HepG2 (cell line): ENCODE data around the gene ADPRS. TPM values are rescaled to one million over a fixed set of nuclear protein-coding genes. Genes with fewer than 3 reads are reported as not detected.

ENCODE experiments used
- BCL6 ChIP-seq: IDR thresholded peaks from 2 replicates; pipeline ENCODE4 v1.6.1; 2016; ENCODE audit warnings: missing genetic modification reagents, missing compliant biosample characterization
- CBX1 ChIP-seq: IDR thresholded peaks from one replicate; pipeline ENCODE4 v1.6.1; 2016; ENCODE audit warnings: antibody characterized with exemption, low read depth
- ESRRA ChIP-seq: sonication (generic); formaldehyde crosslinking; IDR thresholded peaks from 2 replicates; pipeline ENCODE4 v1.5.1; 2020; ENCODE audit warnings: mild to moderate bottlenecking, low read depth, missing genetic modification reagents
- GABPB1 ChIP-seq: IDR thresholded peaks from 2 replicates; pipeline ENCODE4 v1.6.1; 2016; ENCODE audit warnings: mild to moderate bottlenecking, missing genetic modification reagents, moderate library complexity, missing compliant biosample characterization
- HIVEP1 ChIP-seq: sonication (generic); formaldehyde crosslinking; IDR thresholded peaks from 2 replicates; pipeline ENCODE4 v1.4.0; 2020; ENCODE audit warnings: mild to moderate bottlenecking, missing genetic modification reagents
- HNRNPL ChIP-seq: fragments of 200-400 bp; formaldehyde crosslinking; IDR thresholded peaks from 2 replicates; pipeline ENCODE4 v1.6.1; 2017; ENCODE audit warnings: mild to moderate bottlenecking, low read depth, low read length
- HNRNPLL ChIP-seq: fragments of 200-400 bp; formaldehyde crosslinking; IDR thresholded peaks from 2 replicates; pipeline ENCODE4 v1.6.1; 2017; ENCODE audit warnings: mild to moderate bottlenecking, low read depth, low read length; ENCODE audit not compliant: poor library complexity, severe bottlenecking
- KAT8 ChIP-seq: IDR thresholded peaks from 2 replicates; pipeline ENCODE4 v1.6.1; 2016; ENCODE audit warnings: missing genetic modification reagents, missing compliant biosample characterization
- KDM2A ChIP-seq: sonication (generic); formaldehyde crosslinking; IDR thresholded peaks from 2 replicates; pipeline ENCODE4 v1.4.0; 2020; ENCODE audit warnings: low read depth, missing genetic modification reagents, borderline replicate concordance
- KLF11 ChIP-seq: IDR thresholded peaks from 2 replicates; pipeline ENCODE4 v1.6.1; 2016; ENCODE audit warnings: missing compliant biosample characterization
- KLF15 ChIP-seq: sonication (generic); formaldehyde crosslinking; IDR thresholded peaks from 2 replicates; pipeline ENCODE4 v1.8.1; 2023; ENCODE audit warnings: borderline replicate concordance, mild to moderate bottlenecking, inconsistent platforms, missing genetic modification reagents, mixed read lengths
- MTA1 ChIP-seq: sonication (generic); formaldehyde crosslinking; IDR thresholded peaks from 2 replicates; pipeline ENCODE4 v1.4.0; 2020; ENCODE audit warnings: missing genetic modification reagents, mild to moderate bottlenecking, borderline replicate concordance
- NR0B2 ChIP-seq: sonication (generic); formaldehyde crosslinking; IDR thresholded peaks from 2 replicates; pipeline ENCODE4 v1.4.0; 2020; ENCODE audit warnings: mild to moderate bottlenecking, missing genetic modification reagents
- PATZ1 ChIP-seq: sonication (generic); formaldehyde crosslinking; IDR thresholded peaks from 2 replicates; pipeline ENCODE4 v1.4.0; 2020; ENCODE audit warnings: missing genetic modification reagents
- PITX1 ChIP-seq: sonication (generic); formaldehyde crosslinking; IDR thresholded peaks from 2 replicates; pipeline ENCODE4 v1.5.1; 2020; ENCODE audit warnings: mild to moderate bottlenecking, missing genetic modification reagents
- RAD21 ChIP-seq: fragments of 450-650 bp; formaldehyde crosslinking; IDR thresholded peaks from 2 replicates; pipeline ENCODE4 v1.5.0; 2020; ENCODE audit warnings: mild to moderate bottlenecking
- RCOR2 ChIP-seq: IDR thresholded peaks from 2 replicates; pipeline ENCODE4 v1.6.1; 2016; ENCODE audit warnings: missing biosample characterization, missing genetic modification reagents
- RORA ChIP-seq: sonication (generic); formaldehyde crosslinking; IDR thresholded peaks from 2 replicates; pipeline ENCODE4 v1.5.0; 2020; ENCODE audit warnings: mild to moderate bottlenecking, missing genetic modification reagents, moderate library complexity
- SOX6 ChIP-seq, 2 experiments: fragments of 450-650 bp in 1 of 2; sonication (generic) in 1 of 2; formaldehyde crosslinking in 1 of 2; IDR thresholded peaks; 2 replicates each; pipeline versions ENCODE4 v1.4.0 to v1.6.1; 2017 to 2020; ENCODE audit warnings: antibody characterized with exemption in 1 of 2, mild to moderate bottlenecking in 1 of 2, missing genetic modification reagents in 1 of 2
- TAF1 ChIP-seq: sonication (generic); formaldehyde crosslinking; IDR thresholded peaks from 2 replicates; pipeline ENCODE4 v1.4.0; 2020; ENCODE audit warnings: missing genetic modification reagents
- TCF12 ChIP-seq, 2 experiments: fragments of 450-650 bp in 1 of 2; sonication (generic) in 1 of 2; formaldehyde crosslinking in 1 of 2; IDR thresholded peaks; 2 replicates each; pipeline versions ENCODE4 v1.6.1 to v1.8.0; 2017 to 2022; ENCODE audit warnings: antibody characterized with exemption in 1 of 2, mild to moderate bottlenecking in 1 of 2, missing genetic modification reagents in 1 of 2, moderate library complexity in 1 of 2
- THAP11 ChIP-seq: IDR thresholded peaks from 2 replicates; pipeline ENCODE4 v1.6.1; 2016; ENCODE audit warnings: missing biosample characterization, missing genetic modification reagents
- ZFP36 ChIP-seq: fragments of 150-350 bp; IDR thresholded peaks from 2 replicates; pipeline ENCODE4 v1.6.1; 2018; ENCODE audit warnings: borderline replicate concordance, low read length, low read depth; ENCODE audit not compliant: partially characterized antibody
- ZFX ChIP-seq: sonication (generic); formaldehyde crosslinking; IDR thresholded peaks from 2 replicates; pipeline ENCODE4 v1.4.0; 2020; ENCODE audit warnings: mild to moderate bottlenecking, low read depth, missing genetic modification reagents, moderate library complexity
- ZFY ChIP-seq: sonication (generic); formaldehyde crosslinking; IDR thresholded peaks from 2 replicates; pipeline ENCODE4 v1.4.0; 2020; ENCODE audit warnings: missing genetic modification reagents
- ZMYM3 ChIP-seq: sonication (generic); formaldehyde crosslinking; IDR thresholded peaks from 2 replicates; pipeline ENCODE4 v1.5.1; 2020; ENCODE audit warnings: mild to moderate bottlenecking, missing genetic modification reagents
- ZNF121 ChIP-seq: sonication (generic); formaldehyde crosslinking; IDR thresholded peaks from 2 replicates; pipeline ENCODE4 v1.5.0; 2020; ENCODE audit warnings: mild to moderate bottlenecking, missing genetic modification reagents
- ZNF598 ChIP-seq: sonication (generic); formaldehyde crosslinking; IDR thresholded peaks from 2 replicates; pipeline ENCODE4 v1.5.1; 2020; ENCODE audit warnings: mild to moderate bottlenecking, missing genetic modification reagents, borderline replicate concordance
- polyA plus RNA-seq, 8 experiments: library from polyadenylated mRNA; depleted of rRNA in 3 of 8; stranded (reverse) in 7 of 8; unstranded in 1 of 8; fragments of >200 nt; fragmentation: Illumina TruSeq in 4 of 8; extraction: Trizol in 4 of 8; gene quantifications; 2 replicates each; pipeline versions ENCODE4 v1.2.1 to v1.2.3, GENCODE V29; 2011 to 2016; ENCODE audit warnings: low read depth in 4 of 8, missing spikeins in 1 of 8, mixed read lengths in 1 of 8; ENCODE audit not compliant: insufficient read depth in 1 of 8
- total RNA-seq, 5 experiments: library from RNA; depleted of rRNA; stranded (reverse); fragments of >200 nt; fragmentation: Illumina TruSeq; extraction: Trizol; gene quantifications; 2 replicates each; pipeline ENCODE4 v1.2.3, GENCODE V29; 2016; ENCODE audit warnings: low read depth in 1 of 5
- TF ChIP-seq, protein P1 (sequence below): IDR thresholded peaks from 2 replicates; pipeline ENCODE4 v1.6.1; 2016

The ADPRS gene
- total and polyA plus RNA-seq, 2 of the 13 experiments (the other 11 are each of a cell fraction or from before 2014, with no cell fraction given) = 30.6 to 36.4 TPM

- TF ChIP-seq ZNF598 (CRISPR knock-in tag) (no peak), BCL6 (CRISPR knock-in tag) (no peak), KLF11 (CRISPR knock-in tag) (no peak), TCF12 (IDR thresholded peaks at IDR 0.05) (no peak), TCF12 (CRISPR knock-in tag; IDR thresholded peaks at IDR 0.05) (no peak), GABPB1 (peak; percentile 56), TAF1 (CRISPR knock-in tag) (peak; percentile 16; the same call in 1 of the 2 replicates), PITX1 (peak; percentile 15; the same call in 1 of the 2 replicates), PATZ1 (peak; percentile 44), HNRNPLL (peak; percentile 25), RAD21 (CRISPR knock-in tag) (no peak), THAP11 (CRISPR knock-in tag) (peak; percentile 20; the same call in 1 of the 2 replicates), MTA1 (peak; percentile 48; the same call in 1 of the 2 replicates), RCOR2 (CRISPR knock-in tag) (0 out of 2 replicates have a peak, but pooled peaks have one; percentile 37), ESRRA (peak; percentile 40; the same call in 1 of the 2 replicates), KAT8 (CRISPR knock-in tag) (0 out of 2 replicates have a peak, but pooled peaks have one; percentile 40), ZMYM3 (CRISPR knock-in tag) (peak; percentile 89), ZFP36 (no peak), ZFY (peak; percentile 67), KDM2A (CRISPR knock-in tag) (0 out of 2 replicates have a peak, but pooled peaks have one; percentile 44), HIVEP1 (0 out of 2 replicates have a peak, but pooled peaks have one; percentile 43), CBX1 (no peak), HNRNPL (0 out of 2 replicates have a peak, but pooled peaks have one; percentile 14), SOX6 (IDR thresholded peaks at IDR 0.05) (no peak), SOX6 (CRISPR knock-in tag; IDR thresholded peaks at IDR 0.05) (0 out of 2 replicates have a peak, but pooled peaks have one; percentile 14), KLF15 (CRISPR knock-in tag) (0 out of 2 replicates have a peak, but pooled peaks have one; percentile 47), RORA (no peak), NR0B2 (CRISPR knock-in tag) (no peak), ZFX (CRISPR knock-in tag) (peak; percentile 83), ZNF121 (CRISPR knock-in tag) (peak; percentile 58; the same call in 1 of the 2 replicates)
- TF ChIP-seq, protein P1, sequence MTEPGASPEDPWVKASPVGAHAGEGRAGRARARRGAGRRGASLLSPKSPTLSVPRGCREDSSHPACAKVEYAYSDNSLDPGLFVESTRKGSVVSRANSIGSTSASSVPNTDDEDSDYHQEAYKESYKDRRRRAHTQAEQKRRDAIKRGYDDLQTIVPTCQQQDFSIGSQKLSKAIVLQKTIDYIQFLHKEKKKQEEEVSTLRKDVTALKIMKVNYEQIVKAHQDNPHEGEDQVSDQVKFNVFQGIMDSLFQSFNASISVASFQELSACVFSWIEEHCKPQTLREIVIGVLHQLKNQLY (CRISPR knock-in tag) = no peak
Observed at GRCh38 chr1:36115200-36115669, 26.5 kb downstream of the ADPRS start (continued).
